HepG2 (cell line): ENCODE measurements around the gene ZNF302. TPM values are rescaled to one million over a fixed set of nuclear protein-coding genes. Genes with fewer than 3 reads are reported as not detected.

Source experiments
- FOXA1 ChIP-seq, 2 experiments: fragments of 450-650 bp in 1 of 2; sonication (generic) in 1 of 2; formaldehyde crosslinking in 1 of 2; IDR thresholded peaks; 2 replicates each; pipeline versions ENCODE4 v1.4.0 to v1.6.1; 2016 to 2020; ENCODE audit warnings: missing genetic modification reagents in 1 of 2
- HES4 ChIP-seq: sonication (generic); formaldehyde crosslinking; IDR thresholded peaks from 2 replicates; pipeline ENCODE4 v1.9.0; 2021; ENCODE audit warnings: mild to moderate bottlenecking, missing genetic modification reagents, borderline replicate concordance
- MTA1 ChIP-seq: sonication (generic); formaldehyde crosslinking; IDR thresholded peaks from 2 replicates; pipeline ENCODE4 v1.4.0; 2020; ENCODE audit warnings: missing genetic modification reagents, mild to moderate bottlenecking, borderline replicate concordance
- ONECUT2 ChIP-seq: sonication (generic); formaldehyde crosslinking; IDR thresholded peaks from 2 replicates; pipeline ENCODE4 v1.4.0; 2020; ENCODE audit warnings: missing genetic modification reagents
- PHF21A ChIP-seq: sonication (generic); formaldehyde crosslinking; IDR thresholded peaks from 2 replicates; pipeline ENCODE4 v1.5.0; 2020; ENCODE audit warnings: mild to moderate bottlenecking, missing genetic modification reagents
- POGZ ChIP-seq: sonication (generic); formaldehyde crosslinking; IDR thresholded peaks from 2 replicates; pipeline ENCODE4 v1.4.0; 2020; ENCODE audit warnings: mild to moderate bottlenecking, missing genetic modification reagents
- RBFOX2 ChIP-seq: fragments of 200-400 bp; formaldehyde crosslinking; IDR thresholded peaks from 2 replicates; pipeline ENCODE4 v1.6.1; 2017; ENCODE audit warnings: low read depth, mild to moderate bottlenecking, low read length
- ZFP36L2 ChIP-seq: sonication (generic); formaldehyde crosslinking; IDR thresholded peaks from 2 replicates; pipeline ENCODE4 v1.4.0; 2020; ENCODE audit warnings: missing genetic modification reagents
- ZNF263 ChIP-seq: sonication (generic); formaldehyde crosslinking; IDR thresholded peaks from 2 replicates; pipeline ENCODE4 v1.4.0; 2020; ENCODE audit warnings: missing genetic modification reagents
- ZNF891 ChIP-seq: sonication (generic); formaldehyde crosslinking; IDR thresholded peaks from 2 replicates; pipeline ENCODE4 v1.5.0; 2020; ENCODE audit warnings: mild to moderate bottlenecking, missing genetic modification reagents
- polyA plus RNA-seq, 8 experiments: library from polyadenylated mRNA; depleted of rRNA in 3 of 8; stranded (reverse) in 7 of 8; unstranded in 1 of 8; fragments of >200 nt; fragmentation: Illumina TruSeq in 4 of 8; extraction: Trizol in 4 of 8; gene quantifications; 2 replicates each; pipeline versions ENCODE4 v1.2.1 to v1.2.3, GENCODE V29; 2011 to 2016; ENCODE audit warnings: low read depth in 4 of 8, missing spikeins in 1 of 8, mixed read lengths in 1 of 8; ENCODE audit not compliant: insufficient read depth in 1 of 8
- total RNA-seq, 5 experiments: library from RNA; depleted of rRNA; stranded (reverse); fragments of >200 nt; fragmentation: Illumina TruSeq; extraction: Trizol; gene quantifications; 2 replicates each; pipeline ENCODE4 v1.2.3, GENCODE V29; 2016; ENCODE audit warnings: low read depth in 1 of 5
- TF ChIP-seq, protein P1 (sequence below): sonication (generic); formaldehyde crosslinking; IDR thresholded peaks from 2 replicates; pipeline ENCODE4 v1.9.0; 2022; ENCODE audit warnings: missing genetic modification reagents, mild to moderate bottlenecking, borderline replicate concordance
- TF ChIP-seq, protein P2 (sequence below): sonication (generic); formaldehyde crosslinking; IDR thresholded peaks from 2 replicates; pipeline ENCODE4; 2020; ENCODE audit warnings: missing genetic modification reagents, mild to moderate bottlenecking, borderline replicate concordance
- TF ChIP-seq, protein P3 (sequence below): sonication (generic); formaldehyde crosslinking; IDR thresholded peaks from 2 replicates; pipeline ENCODE4 v1.8.1; 2023; ENCODE audit warnings: mild to moderate bottlenecking, missing genetic modification reagents
- TF ChIP-seq, protein P4 (sequence below): sonication (generic); formaldehyde crosslinking; IDR thresholded peaks from 2 replicates; pipeline ENCODE4 v1.4.0; 2020; ENCODE audit warnings: missing genetic modification reagents, borderline replicate concordance
- TF ChIP-seq, protein P5 (sequence below): sonication (generic); formaldehyde crosslinking; IDR thresholded peaks from 2 replicates; pipeline ENCODE4 v1.4.0; 2020; ENCODE audit warnings: missing genetic modification reagents; ENCODE audit errors: not compliant biosample characterization
- TF ChIP-seq, protein P6 (sequence below): sonication (generic); formaldehyde crosslinking; IDR thresholded peaks from 2 replicates; pipeline ENCODE4 v1.5.0; 2020; ENCODE audit warnings: missing genetic modification reagents, mild to moderate bottlenecking, borderline replicate concordance
- TF ChIP-seq, protein P7 (sequence below): IDR thresholded peaks from 2 replicates; pipeline ENCODE4 v1.6.1; 2016; ENCODE audit warnings: mild to moderate bottlenecking, missing biosample characterization, missing genetic modification reagents

The ZNF302 gene
- total and polyA plus RNA-seq, 2 of the 13 experiments (the other 11 are each of a cell fraction or from before 2014, with no cell fraction given) = not detected

DNA sequence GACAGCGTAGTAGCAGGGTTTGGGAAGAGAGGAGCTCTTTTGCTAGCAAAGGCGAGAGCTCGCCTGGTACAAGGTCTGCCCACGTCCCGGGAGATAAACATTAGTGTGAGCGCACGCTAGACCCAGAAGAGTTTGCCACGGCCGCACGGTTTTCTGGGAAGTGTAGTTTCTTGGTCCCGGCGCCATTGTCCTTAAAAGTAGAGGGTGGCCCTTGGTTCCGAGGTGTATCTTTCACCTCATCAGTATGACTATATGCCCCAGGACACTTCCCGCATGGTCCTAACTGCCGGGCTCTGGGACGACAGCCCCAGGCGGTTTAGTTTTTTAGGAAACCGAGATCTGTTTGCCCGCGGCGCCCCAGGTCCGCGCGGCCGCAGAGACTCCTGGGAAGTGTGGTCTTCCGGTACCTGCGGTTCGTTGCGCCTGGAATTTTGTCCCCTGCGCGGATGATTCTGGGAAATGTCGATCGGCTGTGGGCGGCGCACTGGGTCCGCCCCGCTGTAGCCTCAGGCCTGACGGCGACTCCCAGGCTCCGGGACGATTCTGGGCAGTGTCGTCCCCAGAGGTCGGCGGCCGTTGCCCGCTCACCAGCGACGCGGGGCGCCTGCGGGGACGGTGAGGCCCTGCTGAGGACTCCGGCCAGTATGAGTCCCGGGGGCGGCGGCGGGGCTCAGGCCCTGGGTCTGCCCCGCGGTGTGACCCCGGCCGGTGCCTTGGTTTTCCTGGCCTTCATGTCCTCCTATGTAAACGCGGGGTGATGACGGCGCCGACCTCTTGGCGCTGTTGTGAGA is 56.5 kb downstream of the ZNF302 start, which contains the start of gene ZNF181 (continued):
- TF ChIP-seq, protein P1, sequence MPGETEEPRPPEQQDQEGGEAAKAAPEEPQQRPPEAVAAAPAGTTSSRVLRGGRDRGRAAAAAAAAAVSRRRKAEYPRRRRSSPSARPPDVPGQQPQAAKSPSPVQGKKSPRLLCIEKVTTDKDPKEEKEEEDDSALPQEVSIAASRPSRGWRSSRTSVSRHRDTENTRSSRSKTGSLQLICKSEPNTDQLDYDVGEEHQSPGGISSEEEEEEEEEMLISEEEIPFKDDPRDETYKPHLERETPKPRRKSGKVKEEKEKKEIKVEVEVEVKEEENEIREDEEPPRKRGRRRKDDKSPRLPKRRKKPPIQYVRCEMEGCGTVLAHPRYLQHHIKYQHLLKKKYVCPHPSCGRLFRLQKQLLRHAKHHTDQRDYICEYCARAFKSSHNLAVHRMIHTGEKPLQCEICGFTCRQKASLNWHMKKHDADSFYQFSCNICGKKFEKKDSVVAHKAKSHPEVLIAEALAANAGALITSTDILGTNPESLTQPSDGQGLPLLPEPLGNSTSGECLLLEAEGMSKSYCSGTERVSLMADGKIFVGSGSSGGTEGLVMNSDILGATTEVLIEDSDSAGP = peak; percentile 93; the same call in 1 of the 2 replicates
- no peak for TF ChIP-seq FOXA1 (IDR thresholded peaks at IDR 0.05)
- peak; percentile 65 for TF ChIP-seq FOXA1 (CRISPR knock-in tag; IDR thresholded peaks at IDR 0.05)
- TF ChIP-seq, protein P2, sequence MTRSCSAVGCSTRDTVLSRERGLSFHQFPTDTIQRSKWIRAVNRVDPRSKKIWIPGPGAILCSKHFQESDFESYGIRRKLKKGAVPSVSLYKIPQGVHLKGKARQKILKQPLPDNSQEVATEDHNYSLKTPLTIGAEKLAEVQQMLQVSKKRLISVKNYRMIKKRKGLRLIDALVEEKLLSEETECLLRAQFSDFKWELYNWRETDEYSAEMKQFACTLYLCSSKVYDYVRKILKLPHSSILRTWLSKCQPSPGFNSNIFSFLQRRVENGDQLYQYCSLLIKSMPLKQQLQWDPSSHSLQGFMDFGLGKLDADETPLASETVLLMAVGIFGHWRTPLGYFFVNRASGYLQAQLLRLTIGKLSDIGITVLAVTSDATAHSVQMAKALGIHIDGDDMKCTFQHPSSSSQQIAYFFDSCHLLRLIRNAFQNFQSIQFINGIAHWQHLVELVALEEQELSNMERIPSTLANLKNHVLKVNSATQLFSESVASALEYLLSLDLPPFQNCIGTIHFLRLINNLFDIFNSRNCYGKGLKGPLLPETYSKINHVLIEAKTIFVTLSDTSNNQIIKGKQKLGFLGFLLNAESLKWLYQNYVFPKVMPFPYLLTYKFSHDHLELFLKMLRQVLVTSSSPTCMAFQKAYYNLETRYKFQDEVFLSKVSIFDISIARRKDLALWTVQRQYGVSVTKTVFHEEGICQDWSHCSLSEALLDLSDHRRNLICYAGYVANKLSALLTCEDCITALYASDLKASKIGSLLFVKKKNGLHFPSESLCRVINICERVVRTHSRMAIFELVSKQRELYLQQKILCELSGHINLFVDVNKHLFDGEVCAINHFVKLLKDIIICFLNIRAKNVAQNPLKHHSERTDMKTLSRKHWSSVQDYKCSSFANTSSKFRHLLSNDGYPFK (CRISPR knock-in tag) = peak; percentile 62; the same call in 1 of the 2 replicates
- TF ChIP-seq MTA1 = peak; percentile 63; the same call in 1 of the 2 replicates
- TF ChIP-seq POGZ = 0 out of 2 replicates have a peak, but pooled peaks have one; percentile 14
- TF ChIP-seq, protein P3, sequence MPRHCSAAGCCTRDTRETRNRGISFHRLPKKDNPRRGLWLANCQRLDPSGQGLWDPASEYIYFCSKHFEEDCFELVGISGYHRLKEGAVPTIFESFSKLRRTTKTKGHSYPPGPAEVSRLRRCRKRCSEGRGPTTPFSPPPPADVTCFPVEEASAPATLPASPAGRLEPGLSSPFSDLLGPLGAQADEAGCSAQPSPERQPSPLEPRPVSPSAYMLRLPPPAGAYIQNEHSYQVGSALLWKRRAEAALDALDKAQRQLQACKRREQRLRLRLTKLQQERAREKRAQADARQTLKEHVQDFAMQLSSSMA (CRISPR knock-in tag) = peak; percentile 98
- peak; percentile 74 for TF ChIP-seq ONECUT2 (CRISPR knock-in tag)
- TF ChIP-seq, protein P4, sequence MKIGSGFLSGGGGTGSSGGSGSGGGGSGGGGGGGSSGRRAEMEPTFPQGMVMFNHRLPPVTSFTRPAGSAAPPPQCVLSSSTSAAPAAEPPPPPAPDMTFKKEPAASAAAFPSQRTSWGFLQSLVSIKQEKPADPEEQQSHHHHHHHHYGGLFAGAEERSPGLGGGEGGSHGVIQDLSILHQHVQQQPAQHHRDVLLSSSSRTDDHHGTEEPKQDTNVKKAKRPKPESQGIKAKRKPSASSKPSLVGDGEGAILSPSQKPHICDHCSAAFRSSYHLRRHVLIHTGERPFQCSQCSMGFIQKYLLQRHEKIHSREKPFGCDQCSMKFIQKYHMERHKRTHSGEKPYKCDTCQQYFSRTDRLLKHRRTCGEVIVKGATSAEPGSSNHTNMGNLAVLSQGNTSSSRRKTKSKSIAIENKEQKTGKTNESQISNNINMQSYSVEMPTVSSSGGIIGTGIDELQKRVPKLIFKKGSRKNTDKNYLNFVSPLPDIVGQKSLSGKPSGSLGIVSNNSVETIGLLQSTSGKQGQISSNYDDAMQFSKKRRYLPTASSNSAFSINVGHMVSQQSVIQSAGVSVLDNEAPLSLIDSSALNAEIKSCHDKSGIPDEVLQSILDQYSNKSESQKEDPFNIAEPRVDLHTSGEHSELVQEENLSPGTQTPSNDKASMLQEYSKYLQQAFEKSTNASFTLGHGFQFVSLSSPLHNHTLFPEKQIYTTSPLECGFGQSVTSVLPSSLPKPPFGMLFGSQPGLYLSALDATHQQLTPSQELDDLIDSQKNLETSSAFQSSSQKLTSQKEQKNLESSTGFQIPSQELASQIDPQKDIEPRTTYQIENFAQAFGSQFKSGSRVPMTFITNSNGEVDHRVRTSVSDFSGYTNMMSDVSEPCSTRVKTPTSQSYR (CRISPR knock-in tag) = peak; percentile 61; the same call in 1 of the 2 replicates
- TF ChIP-seq, protein P5, sequence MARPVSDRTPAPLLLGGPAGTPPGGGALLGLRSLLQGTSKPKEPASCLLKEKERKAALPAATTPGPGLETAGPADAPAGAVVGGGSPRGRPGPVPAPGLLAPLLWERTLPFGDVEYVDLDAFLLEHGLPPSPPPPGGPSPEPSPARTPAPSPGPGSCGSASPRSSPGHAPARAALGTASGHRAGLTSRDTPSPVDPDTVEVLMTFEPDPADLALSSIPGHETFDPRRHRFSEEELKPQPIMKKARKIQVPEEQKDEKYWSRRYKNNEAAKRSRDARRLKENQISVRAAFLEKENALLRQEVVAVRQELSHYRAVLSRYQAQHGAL (CRISPR knock-in tag) = peak; percentile 58
- peak; percentile 97 for TF ChIP-seq RBFOX2
- peak; percentile 69; the same call in 1 of the 2 replicates for TF ChIP-seq ZNF891
- TF ChIP-seq PHF21A (CRISPR knock-in tag) = peak; percentile 73
- TF ChIP-seq, protein P6, sequence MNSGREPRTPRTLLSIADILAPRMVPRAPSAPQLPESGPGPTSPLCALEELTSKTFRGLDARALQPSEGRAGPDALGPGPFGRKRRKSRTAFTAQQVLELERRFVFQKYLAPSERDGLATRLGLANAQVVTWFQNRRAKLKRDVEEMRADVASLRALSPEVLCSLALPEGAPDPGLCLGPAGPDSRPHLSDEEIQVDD = 0 out of 2 replicates have a peak, but pooled peaks have one; percentile 28
- TF ChIP-seq ZFP36L2 (CRISPR knock-in tag) = peak; percentile 60; the same call in 1 of the 2 replicates
- TF ChIP-seq, protein P7, sequence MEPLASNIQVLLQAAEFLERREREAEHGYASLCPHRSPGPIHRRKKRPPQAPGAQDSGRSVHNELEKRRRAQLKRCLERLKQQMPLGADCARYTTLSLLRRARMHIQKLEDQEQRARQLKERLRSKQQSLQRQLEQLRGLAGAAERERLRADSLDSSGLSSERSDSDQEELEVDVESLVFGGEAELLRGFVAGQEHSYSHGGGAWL (CRISPR knock-in tag) = peak; percentile 39; the same call in 1 of the 2 replicates
- TF ChIP-seq ZNF263 (CRISPR knock-in tag) = no peak; the same call in 1 of the 2 replicates
- 0 out of 2 replicates have a peak, but pooled peaks have one; percentile 60 for TF ChIP-seq HES4
